ENCODE results near the gene ADGRL4. TPM values are rescaled to one million over a fixed set of nuclear protein-coding genes. Genes with fewer than 3 reads are reported as not detected.

The ADGRL4 gene
- total RNA-seq, 1 experiment from 2014 or later: 0.63 TPM

DNA sequence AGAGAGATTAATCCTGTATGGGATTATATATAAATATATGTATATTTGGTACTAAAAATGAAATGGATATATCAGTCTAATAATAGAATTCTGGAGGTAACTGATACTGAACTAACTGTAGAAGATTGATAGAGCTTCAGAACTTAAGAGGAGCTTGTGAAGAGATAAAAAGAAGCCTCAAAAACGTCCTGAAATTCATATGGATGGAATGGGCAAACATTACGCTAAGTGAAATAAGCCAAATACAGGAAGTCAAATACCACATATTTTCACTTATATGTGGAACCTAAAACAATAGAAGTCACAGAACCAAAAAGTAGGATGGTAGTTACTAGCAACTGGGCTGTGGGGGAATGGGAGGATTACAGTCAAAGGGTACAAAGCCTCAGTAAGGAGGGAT lies 36.0 kb upstream of the ADGRL4 start:
- no peak for DNase-seq
- Histone ChIP-seq H3K56ac (ENCODE audit: insufficient read length, low read depth, low read length) (no peak overlapping the region), H3T11ph (ENCODE audit: low read length) (no peak overlapping the region), H3K79me2 (ENCODE audit: insufficient read depth, low read length) (no peaks in the 10 kb centered on the region), H2AK5ac (ENCODE audit: insufficient read length, low read length) (no peak overlapping the region), H2BK20ac (ENCODE audit: low read depth, low read length, poor library complexity, severe bottlenecking) (no peak overlapping the region), H4K91ac (ENCODE audit: insufficient read length, low read depth, low read length) (no peak overlapping the region), H2BK120ac (ENCODE audit: low read depth, low read length, poor library complexity, severe bottlenecking) (no peak overlapping the region), H2BK15ac (ENCODE audit: low read depth, low read length) (no peak overlapping the region), H3K23ac (ENCODE audit: insufficient read length, low read depth, low read length) (no peak overlapping the region), H3K4ac (ENCODE audit: low read depth, low read length) (no peak overlapping the region), H2AFZ (ENCODE audit: low read length) (no peak overlapping the region), H3K23me2 (ENCODE audit: insufficient read length, low read depth, low read length, poor library complexity, severe bottlenecking) (no peaks in the 10 kb centered on the region), H3K79me1 (ENCODE audit: insufficient read depth, low read depth, low read length, poor library complexity, severe bottlenecking) (no peaks in the 10 kb centered on the region), H4K20me1 (ENCODE audit: control insufficient read depth, insufficient read depth, insufficient read length) (no peaks in the 10 kb centered on the region), H3K4me2 (ENCODE audit: insufficient read depth, insufficient read length, low read length) (no peak overlapping the region), H3K18ac (ENCODE audit: insufficient read length, low read depth, low read length) (no peak overlapping the region), H3K27me3 (ENCODE audit: insufficient read depth, low read length) (no peaks in the 10 kb centered on the region), H2BK5ac (ENCODE audit: insufficient read length, low read length) (no peak overlapping the region), H3K14ac (ENCODE audit: insufficient read depth, low read length) (no peak overlapping the region), H3K4me1 (ENCODE audit: insufficient read depth, low read length) (no peaks in the 10 kb centered on the region), H3K27ac (ENCODE audit: insufficient read length, low read depth, low read length) (no peak overlapping the region), H3K9ac (ENCODE audit: extremely low read depth, insufficient read length, low read length) (no peak overlapping the region), H4K8ac (replicated peaks; ENCODE audit: insufficient read length, low read depth, low read length) (no peak overlapping the region), H4K5ac (ENCODE audit: insufficient read length, low read depth, low read length) (no peak overlapping the region), H3K9me3 (ENCODE audit: control insufficient read depth, low read depth, low read length) (no peaks in the 10 kb centered on the region), H2BK12ac (ENCODE audit: insufficient read length, low read depth, low read length) (no peak overlapping the region)
- WGBS (ENCODE audit: extremely low coverage, insufficient read length, low lambda C conversion rate): no CpG with 5 or more reads among the region's 2 CpGs
- Mint-ChIP-seq H3K4me1 (peaks cover 2 to 4% of the 10 kb centered on the region in 2 experiments; a peak in 3 of 4 replicates), H3K9me3 (peaks cover 13 to 14% of the 10 kb centered on the region in 2 experiments), H3K27ac (no peak overlapping the region; a peak in 1 of 7 replicates), H3K36me3 (ENCODE audit: insufficient read depth in 1 of 3, low read depth in 3 of 3) (peaks cover 8 to 14% (median 10%) of the 10 kb centered on the region in 3 experiments), H3K4me3 (no peak overlapping the region), H3K27me3 (ENCODE audit: low read depth) (no peaks in the 10 kb centered on the region; the same call in 1 of the 2 replicates)
- TF ChIP-seq, protein P1, sequence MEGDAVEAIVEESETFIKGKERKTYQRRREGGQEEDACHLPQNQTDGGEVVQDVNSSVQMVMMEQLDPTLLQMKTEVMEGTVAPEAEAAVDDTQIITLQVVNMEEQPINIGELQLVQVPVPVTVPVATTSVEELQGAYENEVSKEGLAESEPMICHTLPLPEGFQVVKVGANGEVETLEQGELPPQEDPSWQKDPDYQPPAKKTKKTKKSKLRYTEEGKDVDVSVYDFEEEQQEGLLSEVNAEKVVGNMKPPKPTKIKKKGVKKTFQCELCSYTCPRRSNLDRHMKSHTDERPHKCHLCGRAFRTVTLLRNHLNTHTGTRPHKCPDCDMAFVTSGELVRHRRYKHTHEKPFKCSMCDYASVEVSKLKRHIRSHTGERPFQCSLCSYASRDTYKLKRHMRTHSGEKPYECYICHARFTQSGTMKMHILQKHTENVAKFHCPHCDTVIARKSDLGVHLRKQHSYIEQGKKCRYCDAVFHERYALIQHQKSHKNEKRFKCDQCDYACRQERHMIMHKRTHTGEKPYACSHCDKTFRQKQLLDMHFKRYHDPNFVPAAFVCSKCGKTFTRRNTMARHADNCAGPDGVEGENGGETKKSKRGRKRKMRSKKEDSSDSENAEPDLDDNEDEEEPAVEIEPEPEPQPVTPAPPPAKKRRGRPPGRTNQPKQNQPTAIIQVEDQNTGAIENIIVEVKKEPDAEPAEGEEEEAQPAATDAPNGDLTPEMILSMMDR (conservative IDR thresholded peaks at IDR 0.05): no peak
